ENCODE measurements around the gene ZC3H12C. TPM values are rescaled to one million over a fixed set of nuclear protein-coding genes. Genes with fewer than 3 reads are reported as not detected.

The ZC3H12C gene
- total RNA-seq, 4 donors from 2014 or later = 5.5 to 10.1 (median 7.8) TPM

GRCh38 chr11:110131386-110132123 lies 38.4 kb downstream of the ZC3H12C start:
- H3K27ac ChIP-seq = no peak overlapping the region
- no peaks in the 10 kb centered on the region for H3K27me3 ChIP-seq
- H3K9me3 ChIP-seq = no peaks in the 10 kb centered on the region
- TF ChIP-seq POLR2A (IDR thresholded peaks at IDR 0.05) = no peak
- no peak for TF ChIP-seq CTCF (IDR thresholded peaks at IDR 0.05)
- WGBS, 2 donors = 46 to 69% methylated on average over 6 of the region's 6 CpGs
- no peak for DNase-seq
- no peaks in the 10 kb centered on the region for H3K36me3 ChIP-seq
- H3K4me3 ChIP-seq = no peak overlapping the region
- peaks cover 0 to 9% (median 5%) of the 10 kb centered on the region in 3 donors for H3K4me1 ChIP-seq
- intact Hi-C loops (cut with DNase I) = no loop called here

- intact Hi-C loops (cut with DNase I) = no loop called here
- no peak overlapping the region for H3K27ac ChIP-seq
- no peaks in the 10 kb centered on the region for H3K9me3 ChIP-seq
- 83 to 90% methylated on average over 2 of the region's 2 CpGs for WGBS, 2 donors
- no peak overlapping the region for H3K4me3 ChIP-seq
- no peak for DNase-seq
- TF ChIP-seq POLR2A (IDR thresholded peaks at IDR 0.05) (no peak), CTCF (IDR thresholded peaks at IDR 0.05) (no peak)
- H3K36me3 ChIP-seq = no peaks in the 10 kb centered on the region
- H3K27me3 ChIP-seq = no peaks in the 10 kb centered on the region
- H3K4me1 ChIP-seq = peaks cover 0 to 7% (median 3%) of the 10 kb centered on the region in 3 donors
Measured at GRCh38 chr11:110133160-110133559, 40.0 kb downstream of the ZC3H12C start.

- TF ChIP-seq CTCF (IDR thresholded peaks at IDR 0.05) = no peak
- TF ChIP-seq POLR2A (IDR thresholded peaks at IDR 0.05) = no peak
- no peak for DNase-seq
- Histone ChIP-seq H3K27me3 (no peaks in the 10 kb centered on the region), H3K9me3 (no peaks in the 10 kb centered on the region), H3K4me1 (peaks cover 0 to 5% (median 0%) of the 10 kb centered on the region in 3 donors), H3K27ac (no peak overlapping the region), H3K36me3 (no peaks in the 10 kb centered on the region), H3K4me3 (no peak overlapping the region)
- intact Hi-C loops (cut with DNase I) = no loop called here
- WGBS, 2 donors = 79 to 85% methylated on average over 6 of the region's 6 CpGs
Measured at GRCh38 chr11:110134110-110134509, 40.9 kb downstream of the ZC3H12C start.

- no peak for TF ChIP-seq CTCF (IDR thresholded peaks at IDR 0.05)
- no peak for TF ChIP-seq POLR2A (IDR thresholded peaks at IDR 0.05)
- peaks cover 0 to 5% (median 0%) of the 10 kb centered on the region in 3 donors for H3K4me1 ChIP-seq
- no peaks in the 10 kb centered on the region for H3K9me3 ChIP-seq
- H3K27ac ChIP-seq = no peak overlapping the region
- intact Hi-C loops (cut with DNase I) = no loop called here
- DNase-seq = no peak
- no peaks in the 10 kb centered on the region for H3K36me3 ChIP-seq
- H3K4me3 ChIP-seq = no peak overlapping the region
- no peaks in the 10 kb centered on the region for H3K27me3 ChIP-seq
Measured at GRCh38 chr11:110141812-110142211, 48.6 kb downstream of the ZC3H12C start.

GRCh38 chr11:110147962-110148709 lies 54.9 kb downstream of the ZC3H12C start:
- no peaks in the 10 kb centered on the region for H3K27me3 ChIP-seq
- H3K36me3 ChIP-seq = no peaks in the 10 kb centered on the region
- no peak overlapping the region for H3K27ac ChIP-seq
- H3K4me3 ChIP-seq = no peak overlapping the region
- WGBS, 2 donors = 54 to 61% methylated on average over 3 of the region's 3 CpGs
- no peaks in the 10 kb centered on the region for H3K9me3 ChIP-seq
- intact Hi-C loops (cut with DNase I) = no loop called here
- TF ChIP-seq CTCF (IDR thresholded peaks at IDR 0.05) (no peak), POLR2A (IDR thresholded peaks at IDR 0.05) (no peak)
- no peak for DNase-seq
- peaks cover 0 to 11% (median 10%) of the 10 kb centered on the region in 3 donors for H3K4me1 ChIP-seq

All from esophagus squamous epithelium (tissue), 5 donors.